Stimulated activated CD8-positive, alpha-beta memory T cell treated with anti-CD3 and anti-CD28 coated beads, Interleukin-4, amount 100 ng/mL, for 1 hour (primary cell): ENCODE data around the gene LPIN1.
"Not testable (repeated sequence)": the region's sequence is repeated elsewhere in the genome, so short reads cannot be mapped to it uniquely, and the experiment has no call there.

ENCODE experiments used
- DNase-seq, 2 donors: peaks; one replicate each; pipeline ENCODE4 v3.0.0-alpha.2; 2020; ENCODE audit warnings: low read depth in 2 of 2, low spot score in 1 of 2

The LPIN1 gene

GRCh38 chr2:11810237-11810977 lies 64.0 kb downstream of the LPIN1 start:
- no peak for DNase-seq

- DNase-seq: no peak
Measured at GRCh38 chr2:11811036-11811654, 64.7 kb downstream of the LPIN1 start.

GRCh38 chr2:11812466-11813248 lies 66.2 kb downstream of the LPIN1 start:
- no peak for DNase-seq

- not testable (repeated sequence) for DNase-seq
Measured at GRCh38 chr2:11813345-11813744, 66.9 kb downstream of the LPIN1 start.

- no peak for DNase-seq
Measured at GRCh38 chr2:11813951-11814350, 67.5 kb downstream of the LPIN1 start.

- no peak for DNase-seq
Measured at GRCh38 chr2:11814979-11815510, 68.6 kb downstream of the LPIN1 start.

GRCh38 chr2:11816935-11817334 lies 70.5 kb downstream of the LPIN1 start:
- not testable (repeated sequence) for DNase-seq

- DNase-seq: no peak
Measured at GRCh38 chr2:11819235-11819729, 72.8 kb downstream of the LPIN1 start.

- no peak for DNase-seq
Measured at GRCh38 chr2:11820650-11821049, 74.2 kb downstream of the LPIN1 start.

- no peak for DNase-seq
Measured at GRCh38 chr2:11821705-11822104, 75.3 kb downstream of the LPIN1 start.

GRCh38 chr2:11822359-11822745 lies 75.9 kb downstream of the LPIN1 start:
- not testable (repeated sequence) for DNase-seq

- no peak for DNase-seq
Measured at GRCh38 chr2:11822746-11823451, 76.5 kb downstream of the LPIN1 start.

GRCh38 chr2:11824901-11825828 lies 78.7 kb downstream of the LPIN1 start:
- no peak for DNase-seq

GRCh38 chr2:11827547-11827946 lies 81.1 kb downstream of the LPIN1 start:
- DNase-seq: no peak

GRCh38 chr2:11828933-11829323 lies 82.5 kb downstream of the LPIN1 start:
- no peak for DNase-seq

- DNase-seq: peak in 1 of 2 donors; percentile 27
Measured at GRCh38 chr2:11829324-11829946, 83.0 kb downstream of the LPIN1 start.

- no peak for DNase-seq
Measured at GRCh38 chr2:11829947-11830707, 83.7 kb downstream of the LPIN1 start.

GRCh38 chr2:11830708-11831301 lies 84.4 kb downstream of the LPIN1 start:
- no peak for DNase-seq
